GM18499 (cell line): ENCODE results near the gene COL18A1.

ENCODE experiments used
- ATAC-seq: cut with Tn5 transposase; IDR thresholded peaks from one replicate; pipeline ENCODE4 v1.9.1; 2021; ENCODE audit warnings: moderate number of reproducible peaks; ENCODE audit not compliant: insufficient read depth, unreplicated experiment

Gene COL18A1

GRCh38 chr21:45449658-45450422 is 44.9 kb downstream of the COL18A1 start:
- no peak for ATAC-seq

- ATAC-seq = no peak
Observed at GRCh38 chr21:45450423-45451090, 45.6 kb downstream of the COL18A1 start.

- ATAC-seq = no peak
Observed at GRCh38 chr21:45451091-45451740, 46.3 kb downstream of the COL18A1 start.

- ATAC-seq = no peak
Observed at GRCh38 chr21:45451771-45452182, 46.8 kb downstream of the COL18A1 start.

GRCh38 chr21:45452696-45453307 is 47.8 kb downstream of the COL18A1 start:
- no peak for ATAC-seq

- no peak for ATAC-seq
Observed at GRCh38 chr21:45453308-45453950, 48.5 kb downstream of the COL18A1 start.

- ATAC-seq = no peak
Observed at GRCh38 chr21:45454060-45454925, 49.3 kb downstream of the COL18A1 start.

- ATAC-seq = no peak
Observed at GRCh38 chr21:45454926-45455673, 50.1 kb downstream of the COL18A1 start.

- no peak for ATAC-seq
Observed at GRCh38 chr21:45455674-45456583, 51.0 kb downstream of the COL18A1 start.

GRCh38 chr21:45456584-45457160 is 51.7 kb downstream of the COL18A1 start:
- no peak for ATAC-seq

GRCh38 chr21:45457161-45457831 is 52.3 kb downstream of the COL18A1 start:
- no peak for ATAC-seq

GRCh38 chr21:45457832-45458172 is 52.8 kb downstream of the COL18A1 start:
- no peak for ATAC-seq

GRCh38 chr21:45458281-45459170 is 53.6 kb downstream of the COL18A1 start:
- no peak for ATAC-seq

GRCh38 chr21:45459171-45460010 is 54.4 kb downstream of the COL18A1 start:
- no peak for ATAC-seq

GRCh38 chr21:45460011-45460565 is 55.1 kb downstream of the COL18A1 start:
- no peak for ATAC-seq
